ENCODE results near the gene CADM1. TPM values are rescaled to one million over a fixed set of nuclear protein-coding genes. Genes with fewer than 3 reads are reported as not detected.

CADM1 gene
- total and polyA plus RNA-seq, 2 donors (not counting 3 experiments of a cell fraction or from before 2014, with no cell fraction given), result 0.52 to 2.6 TPM

- dilution Hi-C loops (cut with MboI; ENCODE audit: extremely low pct_ligation_motif_present, low sequenced_read_pairs) (no loop called here), intact Hi-C loops (cut with micrococcal nuclease) (no loop called here)
- DNase-seq (ENCODE audit: low read depth, low spot score) (no peak), FAIRE-seq (no peak)
- no peaks in the 10 kb centered on the region for H3K9me3 ChIP-seq (replicated peaks; ENCODE audit: control insufficient read depth, insufficient read depth, low read length)
- H3K27ac ChIP-seq (ENCODE audit: insufficient read depth, low read depth, low read length), result no peak overlapping the region
- H3K4me1 ChIP-seq (ENCODE audit: control insufficient read depth, extremely low read depth, insufficient read depth, low read length), result no peaks in the 10 kb centered on the region
- H3K9ac ChIP-seq (replicated peaks; ENCODE audit: extremely low read depth, insufficient read depth, low read length), result no peak overlapping the region
- no peak overlapping the region for H3K4me3 ChIP-seq (replicated peaks in 1 of 3; ENCODE audit: insufficient read depth in 1 of 3, low read depth in 1 of 3, low read length in 3 of 3)
- no peak overlapping the region for H3K4me2 ChIP-seq (ENCODE audit: insufficient read depth, low read length)
- H2AFZ ChIP-seq (ENCODE audit: low read depth, low read length), result no peak overlapping the region
- H4K20me1 ChIP-seq (replicated peaks; ENCODE audit: control insufficient read depth, extremely low read depth, insufficient read depth, low read length), result no peaks in the 10 kb centered on the region
- CTCF ChIA-PET, result no interaction called here
- no TSS peak for BruUV-seq (replicated peaks)
- H3K9me1 ChIP-seq (replicated peaks; ENCODE audit: control insufficient read depth, extremely low read depth, insufficient read depth, low read length), result no peaks in the 10 kb centered on the region
- no peaks in the 10 kb centered on the region for H3K27me3 ChIP-seq (ENCODE audit: control insufficient read depth in 2 of 2, insufficient read depth in 2 of 2, low read length in 2 of 2)
- no peak for TF ChIP-seq POLR2AphosphoS5 (IDR thresholded peaks at IDR 0.05; ENCODE audit: insufficient read depth, low read depth, low read length)
- no peak for TF ChIP-seq MAX (IDR thresholded peaks at IDR 0.05; ENCODE audit: insufficient read depth, insufficient read length)
- no peak for TF ChIP-seq JUN (IDR thresholded peaks at IDR 0.05; ENCODE audit: borderline replicate concordance, insufficient read depth, insufficient read length, low read depth)
- TF ChIP-seq MYC (IDR thresholded peaks at IDR 0.05; ENCODE audit: low read depth, low read length), result no peak
- TF ChIP-seq POLR2A (IDR thresholded peaks at IDR 0.05; ENCODE audit: low read depth, low read length), result no peak
- TF ChIP-seq EZH2 (IDR thresholded peaks at IDR 0.05; ENCODE audit: borderline replicate concordance, low read depth, low read length, severe bottlenecking), result no peak
- TF ChIP-seq GATA2 (IDR thresholded peaks at IDR 0.05; ENCODE audit: insufficient read depth, insufficient read length, low read depth, low read length), result no peak
- TF ChIP-seq FOS (IDR thresholded peaks at IDR 0.05; ENCODE audit: borderline replicate concordance, insufficient read depth, low read length), result no peak
- TF ChIP-seq CTCF (IDR thresholded peaks at IDR 0.05; ENCODE audit: extremely low read depth in 1 of 2, insufficient read depth in 1 of 2, low read depth in 1 of 2, low read length in 2 of 2), result no peak
- H3K36me3 ChIP-seq (ENCODE audit: control insufficient read depth in 2 of 2, extremely low read depth in 1 of 2, insufficient read depth in 2 of 2, low read length in 2 of 2), result no peaks in the 10 kb centered on the region
- no peaks in the 10 kb centered on the region for H3K79me2 ChIP-seq (ENCODE audit: control insufficient read depth, insufficient read depth, low read length)
- POLR2A ChIA-PET, result no interaction called here
Measured at GRCh38 chr11:115348416-115348815, 155.8 kb downstream of the CADM1 start.
